Fibroblast of peridontal ligament (primary cell): ENCODE data around the gene AWAT2.

ENCODE experiments used
- DNase-seq: peaks from one replicate; pipeline ENCODE4 v3.0.0-alpha.2; 2010; ENCODE audit errors: extremely low read depth

The AWAT2 gene

GRCh38 chrX:69996113-69996468, 53.6 kb downstream of the AWAT2 start:
- no peak for DNase-seq

- DNase-seq: no peak
Measured at GRCh38 chrX:69995362-69996112, 54.2 kb downstream of the AWAT2 start.

DNA sequence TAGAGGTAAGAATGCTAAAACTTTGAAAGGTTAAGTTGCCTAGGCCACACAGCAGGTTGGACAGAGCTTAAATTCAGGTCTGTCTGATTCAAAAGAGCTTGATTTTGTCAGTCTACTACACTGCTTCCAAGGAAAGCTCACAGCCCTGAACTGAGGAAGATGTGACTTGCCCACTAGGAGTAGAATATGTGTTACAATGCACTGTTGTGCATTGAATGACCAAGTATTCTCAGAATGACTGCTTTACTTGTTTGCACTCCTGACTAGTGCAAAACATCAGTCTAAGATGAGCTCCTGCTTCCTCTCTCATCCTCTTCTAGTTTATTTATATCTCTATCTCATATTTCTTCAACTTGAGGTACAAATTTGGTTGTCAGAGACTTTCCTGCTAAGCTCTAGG, 56.2 kb downstream of the AWAT2 start:
- no peak for DNase-seq

DNA sequence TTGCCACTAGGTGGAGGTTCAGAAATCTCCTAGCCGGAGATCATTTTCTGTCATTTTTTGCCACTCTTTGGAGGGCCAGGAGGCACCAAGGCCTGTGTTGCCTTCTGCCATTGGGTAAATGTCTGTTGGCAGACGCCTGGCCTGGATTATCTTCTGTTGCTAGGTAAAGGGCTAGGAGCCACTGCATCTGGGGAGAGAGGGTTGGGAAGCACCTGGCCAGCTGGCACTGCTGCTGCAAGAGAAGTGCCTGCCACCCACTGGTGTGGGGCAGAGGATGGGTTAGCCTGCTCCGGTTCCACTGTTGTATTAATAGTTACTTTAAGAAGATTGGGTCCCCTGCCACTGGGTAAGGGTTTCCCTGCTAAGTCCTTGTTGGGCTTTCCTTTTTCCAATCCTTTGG, 58.1 kb downstream of the AWAT2 start:
- DNase-seq: no peak
